A549 (cell line): ENCODE data around the gene ZNF764. TPM values are rescaled to one million over a fixed set of nuclear protein-coding genes. Genes with fewer than 3 reads are reported as not detected.

Source experiments
- ATAC-seq, 2 experiments: fragments of 200-7000 bp in 1 of 2; fragments of >200 bp in 1 of 2; cut with Nextera tagmentation in 1 of 2; cut with Tn5 transposase in 1 of 2; 3 replicates each; pipeline versions ENCODE4 v1.8.0 to v1.9.1; 2018 to 2020; ENCODE audit warnings: mild to moderate bottlenecking in 1 of 2, moderate library complexity in 1 of 2
- CTCF ChIA-PET: fragments of 300-600 bp; sonication (Branson Sonifier 250); formaldehyde crosslinking; extraction: SDS; loops from one replicate; lab custom pipeline; 2021; ENCODE audit warnings: antibody characterized with exemption, inconsistent platforms; lab: Yijun Ruan, JAX
- POLR2A ChIA-PET: fragments of 350-600 bp; formaldehyde crosslinking; extraction: SDS; loops from one replicate; lab custom pipeline; 2021; ENCODE audit warnings: antibody characterized with exemption, inconsistent platforms; lab: Yijun Ruan, JAX
- DNase-seq, 2 experiments: peaks; one replicate each; pipeline versions ENCODE4 v3.0.0 to v3.0.0-alpha.2; 2011 to 2016; ENCODE audit warnings: low read depth in 1 of 2, low spot score in 1 of 2
- FAIRE-seq: peaks from 2 replicates; lab custom pipeline; 2011; peaks lifted over from hg19 to GRCh38; lab: Jason Lieb, UNC
- H3K27ac ChIP-seq, 2 experiments: fragments of >200 bp; sonication (Bioruptor Twin); formaldehyde crosslinking; 3 replicates each; pipeline ENCODE4 v1.5.1; 2016 to 2017
- H3K4me1 ChIP-seq: fragments of >200 bp; sonication (Bioruptor Twin); formaldehyde crosslinking; 3 replicates; pipeline ENCODE4 v1.6.1; 2016
- H3K4me2 ChIP-seq: fragments of >200 bp; sonication (Bioruptor Twin); formaldehyde crosslinking; 3 replicates; pipeline ENCODE4 v1.6.1; 2016
- H3K4me3 ChIP-seq: fragments of >200 bp; sonication (Bioruptor Twin); formaldehyde crosslinking; 3 replicates; pipeline ENCODE4 v1.5.1; 2016
- H3K9me3 ChIP-seq: fragments of >200 bp; sonication (Bioruptor Twin); formaldehyde crosslinking; 3 replicates; pipeline ENCODE4 v1.6.1; 2016
- CHD4 ChIP-seq: fragments of 200-600 bp; sonication (generic); IDR thresholded peaks from 2 replicates; pipeline ENCODE4 v1.6.1; 2016; ENCODE audit warnings: antibody characterized with exemption, mild to moderate bottlenecking, borderline replicate concordance
- CTCF ChIP-seq: fragments of >200 bp; sonication (Bioruptor Twin); formaldehyde crosslinking; IDR thresholded peaks from 3 replicates; pipeline ENCODE4 v1.5.1; 2016
- ELK1 ChIP-seq: fragments of 150-350 bp; IDR thresholded peaks from 2 replicates; pipeline ENCODE4 v1.6.1; 2014; ENCODE audit warnings: low read depth, mild to moderate bottlenecking, low read length
- ESRRA ChIP-seq: fragments of 150-350 bp; IDR thresholded peaks from 2 replicates; pipeline ENCODE4 v1.6.1; 2014; ENCODE audit warnings: mild to moderate bottlenecking, low read length, borderline replicate concordance
- FOSB ChIP-seq: fragments of 250-450 bp; sonication (Bioruptor Pico); IDR thresholded peaks from 2 replicates; pipeline ENCODE4 v1.5.0; 2020; ENCODE audit warnings: mild to moderate bottlenecking, moderate library complexity
- FOSL2 ChIP-seq, 2 experiments: fragments of 450-650 bp in 1 of 2; fragments of >200 bp in 1 of 2; sonication (Bioruptor Twin) in 1 of 2; formaldehyde crosslinking; IDR thresholded peaks; 2 replicates each; pipeline versions ENCODE4 v1.5.0 to v1.6.1; 2016 to 2020; ENCODE audit warnings: mild to moderate bottlenecking in 1 of 2, moderate library complexity in 1 of 2
- HEYL ChIP-seq: fragments of 250-450 bp; sonication (Bioruptor Pico); IDR thresholded peaks from 2 replicates; pipeline ENCODE4 v1.8.0; 2021; ENCODE audit warnings: mild to moderate bottlenecking, moderate library complexity
- JUNB ChIP-seq: fragments of >200 bp; sonication (Bioruptor Twin); formaldehyde crosslinking; IDR thresholded peaks from 2 replicates; pipeline ENCODE4 v1.6.1; 2016
- KDM1A ChIP-seq: fragments of 200-600 bp; sonication (generic); IDR thresholded peaks from 2 replicates; pipeline ENCODE4 v1.6.1; 2016; ENCODE audit warnings: low read depth, mild to moderate bottlenecking
- NFE2L2 ChIP-seq: fragments of 150-350 bp; conservative IDR thresholded peaks from 2 replicates; pipeline ENCODE4 v1.6.1; 2014; ENCODE audit warnings: low read length
- NR3C1 ChIP-seq: fragments of >200 bp; sonication (Bioruptor Twin); formaldehyde crosslinking; IDR thresholded peaks from 3 replicates; pipeline ENCODE4 v1.6.1; 2017
- REST ChIP-seq: fragments of 200-600 bp; sonication (generic); IDR thresholded peaks from 2 replicates; pipeline ENCODE4 v1.6.1; 2016; ENCODE audit warnings: antibody characterized with exemption, mild to moderate bottlenecking, moderate library complexity
- RFX5 ChIP-seq: fragments of 450-650 bp; IDR thresholded peaks from 2 replicates; pipeline ENCODE4 v1.7.1; 2014; ENCODE audit warnings: antibody characterized with exemption, mild to moderate bottlenecking, moderate library complexity
- SREBF2 ChIP-seq: fragments of 450-650 bp; IDR thresholded peaks from 2 replicates; pipeline ENCODE4 v1.6.1; 2014; ENCODE audit warnings: mild to moderate bottlenecking, moderate library complexity
- USF2 ChIP-seq: fragments of 450-650 bp; IDR thresholded peaks from 2 replicates; pipeline ENCODE4 v1.6.1; 2014; ENCODE audit warnings: antibody characterized with exemption
- ZC3H11A ChIP-seq: fragments of 450-650 bp; IDR thresholded peaks from 2 replicates; pipeline ENCODE4 v1.6.1; 2014; ENCODE audit warnings: antibody characterized with exemption, mild to moderate bottlenecking
- ZSCAN20 ChIP-seq: fragments of 250-450 bp; sonication (Bioruptor Pico); IDR thresholded peaks from 2 replicates; pipeline ENCODE4 v1.8.0; 2022; ENCODE audit warnings: mild to moderate bottlenecking, moderate library complexity
- WGBS: methylation state at CpG from one replicate; pipeline ENCODE4 v1.1.6; 2017; ENCODE audit errors: missing lambda C conversion rate; 5-methylcytosine and 5-hydroxymethylcytosine counted together
- polyA plus RNA-seq, 4 experiments: library from polyadenylated mRNA; depleted of rRNA in 3 of 4; stranded (reverse); fragments of >200 nt; fragmentation: RNase III in 1 of 4; extraction: RNeasy Plus Mini Kit Qiagen cat#74134 plus additional on column Dnase treatment in 1 of 4; gene quantifications; 2 replicates in 3 of 4; 3 replicates in 1 of 4; pipeline ENCODE4 v1.2.3, GENCODE V29; 2011 to 2017

ZNF764 gene
- polyA plus RNA-seq, 2 of the 4 experiments (the other 2 are of a cell fraction) = 2.9 to 4.0 TPM

- Histone ChIP-seq H3K27ac (peak overlapping the region; percentile 87 to 98), H3K9me3 (no peaks in the 10 kb centered on the region), H3K4me1 (peaks cover 42% of the 10 kb centered on the region), H3K4me2 (peak overlapping the region; percentile 90), H3K4me3 (peak overlapping the region; percentile 53)
- ChIA-PET POLR2A (interaction anchor here (0.7 to 2.7 kb wide), 3 partner anchors 13 to 119 kb away, joined by 4 to 44 read pairs (median 6); partner anchors contain the start of gene ZNF764), CTCF (interaction anchor here (1.0 to 2.8 kb wide), 6 partner anchors 9 to 58 kb away, joined by 3 to 14 read pairs (median 6); partner anchors contain the start of gene ZNF764)
- no peak for DNase-seq
- FAIRE-seq = no peak
- WGBS = 64% methylated on average over 16 of the region's 22 CpGs
- TF ChIP-seq RFX5 (no peak), ZC3H11A (peak; percentile 99), REST (peak; percentile 51; the same call in 1 of the 2 replicates), NFE2L2 (no peak)
- ATAC-seq = peak in 1 of 2 experiments; percentile 1; a peak in 2 of 6 replicates
Observed at GRCh38 chr16:30570636-30571444, 12.7 kb upstream of the ZNF764 start.

- TF ChIP-seq FOSL2 (IDR thresholded peaks at IDR 0.05) = no peak
- no peak for TF ChIP-seq FOSL2 (CRISPR knock-in tag; IDR thresholded peaks at IDR 0.05)
- no peak for TF ChIP-seq KDM1A
- no peak for TF ChIP-seq ZSCAN20 (CRISPR knock-in tag)
- TF ChIP-seq JUNB = no peak
- TF ChIP-seq USF2 = no peak
- no peak for TF ChIP-seq ELK1
- no peak for TF ChIP-seq REST
- no peak for TF ChIP-seq HEYL (CRISPR knock-in tag)
- TF ChIP-seq FOSB (CRISPR knock-in tag) = no peak
- no peak for TF ChIP-seq SREBF2
- no peak for TF ChIP-seq ZC3H11A
- no peak for TF ChIP-seq CTCF
- TF ChIP-seq NR3C1 = no peak
- no peak for TF ChIP-seq CHD4
- TF ChIP-seq ESRRA = no peak
- TF ChIP-seq, all 56 proteins: peak for 0
- Histone ChIP-seq H3K4me1 (peaks cover 42% of the 10 kb centered on the region), H3K4me3 (no peak overlapping the region), H3K27ac (peak overlapping the region in 1 of 2 experiments; percentile 28; a peak in 3 of 6 replicates), H3K4me2 (no peak overlapping the region), H3K9me3 (no peaks in the 10 kb centered on the region)
- 96% methylated on average over 16 of the region's 44 CpGs for WGBS
- CTCF ChIA-PET = interaction anchor here (1.0 to 2.8 kb wide), 4 partner anchors 12 to 59 kb away, joined by 5 to 14 read pairs (median 9); partner anchors contain the start of gene ZNF764
- POLR2A ChIA-PET = interaction anchor here (2.7 kb wide), 1 partner anchor 12 kb away, joined by 44 read pairs; the partner anchor contains the start of gene ZNF764
- ATAC-seq (no peak), FAIRE-seq (no peak), DNase-seq (no peak)
Observed at GRCh38 chr16:30569746-30570635, 11.8 kb upstream of the ZNF764 start.
